ENCODE measurements around the gene MSI2.

DNA sequence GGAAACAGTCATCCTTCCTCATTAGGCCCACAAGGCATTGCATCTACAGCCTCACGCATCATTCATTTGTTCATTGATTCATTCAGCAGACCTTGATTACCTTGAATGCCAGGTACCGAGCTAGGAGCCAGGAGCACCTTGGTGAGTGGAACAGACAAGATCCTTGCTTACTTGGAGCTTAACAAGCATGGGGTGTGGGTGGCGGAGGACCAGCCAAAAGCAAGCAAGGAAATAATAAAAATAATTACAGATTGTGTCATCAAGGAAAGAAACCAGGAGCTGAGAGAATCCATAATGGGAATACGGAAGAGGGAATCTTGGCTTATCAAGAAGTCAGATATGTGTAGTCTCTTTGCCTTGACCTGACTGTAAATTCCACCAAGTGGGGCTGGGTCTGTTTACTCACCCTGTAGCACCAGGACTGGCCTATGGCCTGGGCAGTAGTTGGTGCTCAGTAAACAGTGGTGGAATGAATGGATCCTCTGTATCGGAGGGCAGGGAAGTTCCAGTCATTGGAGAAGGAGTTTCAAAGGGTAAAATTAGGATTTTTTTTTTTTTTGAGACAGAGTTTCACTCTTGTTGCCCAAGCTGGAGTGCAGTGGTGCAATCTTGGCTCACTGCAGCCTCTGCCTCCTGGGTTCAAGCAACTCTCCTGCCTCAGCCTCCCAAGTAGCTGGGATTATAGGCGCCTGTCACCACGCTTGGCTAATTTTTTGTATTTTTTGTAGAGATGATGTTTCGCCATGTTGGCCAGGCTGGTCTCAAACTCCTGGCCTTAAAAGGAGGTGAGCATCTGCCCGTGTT is 157.7 kb downstream of the MSI2 start:
- TF ChIP-seq, protein P1, sequence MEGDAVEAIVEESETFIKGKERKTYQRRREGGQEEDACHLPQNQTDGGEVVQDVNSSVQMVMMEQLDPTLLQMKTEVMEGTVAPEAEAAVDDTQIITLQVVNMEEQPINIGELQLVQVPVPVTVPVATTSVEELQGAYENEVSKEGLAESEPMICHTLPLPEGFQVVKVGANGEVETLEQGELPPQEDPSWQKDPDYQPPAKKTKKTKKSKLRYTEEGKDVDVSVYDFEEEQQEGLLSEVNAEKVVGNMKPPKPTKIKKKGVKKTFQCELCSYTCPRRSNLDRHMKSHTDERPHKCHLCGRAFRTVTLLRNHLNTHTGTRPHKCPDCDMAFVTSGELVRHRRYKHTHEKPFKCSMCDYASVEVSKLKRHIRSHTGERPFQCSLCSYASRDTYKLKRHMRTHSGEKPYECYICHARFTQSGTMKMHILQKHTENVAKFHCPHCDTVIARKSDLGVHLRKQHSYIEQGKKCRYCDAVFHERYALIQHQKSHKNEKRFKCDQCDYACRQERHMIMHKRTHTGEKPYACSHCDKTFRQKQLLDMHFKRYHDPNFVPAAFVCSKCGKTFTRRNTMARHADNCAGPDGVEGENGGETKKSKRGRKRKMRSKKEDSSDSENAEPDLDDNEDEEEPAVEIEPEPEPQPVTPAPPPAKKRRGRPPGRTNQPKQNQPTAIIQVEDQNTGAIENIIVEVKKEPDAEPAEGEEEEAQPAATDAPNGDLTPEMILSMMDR (IDR thresholded peaks at IDR 0.05; ENCODE audit: insufficient read depth, low read depth, low read length) = no peak
- TF ChIP-seq EZH2 (IDR thresholded peaks at IDR 0.05; ENCODE audit: insufficient read depth, low read length) = no peak
